ENCODE results near the gene SEZ6L2.
"Not testable (repeated sequence)": the region's sequence is repeated elsewhere in the genome, so short reads cannot be mapped to it uniquely, and the experiment has no call there.

SEZ6L2 gene

GRCh38 chr16:29849505-29849904 lies 49.8 kb downstream of the SEZ6L2 start:
- DNase-seq: no peak

- DNase-seq: peak; percentile 81
Measured at GRCh38 chr16:29848420-29849297, 50.7 kb downstream of the SEZ6L2 start.

- no peak for DNase-seq
Measured at GRCh38 chr16:29845656-29846055, 53.7 kb downstream of the SEZ6L2 start.

GRCh38 chr16:29844575-29845331 lies 54.6 kb downstream of the SEZ6L2 start:
- DNase-seq: no peak

- DNase-seq: no peak
Measured at GRCh38 chr16:29843931-29844330, 55.4 kb downstream of the SEZ6L2 start.

GRCh38 chr16:29842732-29843346 lies 56.5 kb downstream of the SEZ6L2 start:
- DNase-seq: no peak

GRCh38 chr16:29841631-29842030 lies 57.7 kb downstream of the SEZ6L2 start:
- no peak for DNase-seq

- no peak for DNase-seq
Measured at GRCh38 chr16:29840240-29840639, 59.1 kb downstream of the SEZ6L2 start.

- DNase-seq: no peak
Measured at GRCh38 chr16:29839822-29840221, 59.5 kb downstream of the SEZ6L2 start.

- DNase-seq: no peak
Measured at GRCh38 chr16:29837841-29838240, 61.5 kb downstream of the SEZ6L2 start.

- no peak for DNase-seq
Measured at GRCh38 chr16:29836623-29837022, 62.7 kb downstream of the SEZ6L2 start.

GRCh38 chr16:29835926-29836325 lies 63.4 kb downstream of the SEZ6L2 start:
- DNase-seq: no peak

GRCh38 chr16:29834079-29834478 lies 65.3 kb downstream of the SEZ6L2 start:
- no peak for DNase-seq

GRCh38 chr16:29833219-29833618 lies 66.1 kb downstream of the SEZ6L2 start:
- not testable (repeated sequence) for DNase-seq

GRCh38 chr16:29831490-29831889 lies 67.9 kb downstream of the SEZ6L2 start:
- no peak for DNase-seq

- no peak for DNase-seq
Measured at GRCh38 chr16:29830774-29831173, 68.6 kb downstream of the SEZ6L2 start.

- no peak for DNase-seq
Measured at GRCh38 chr16:29826342-29826695, 73.0 kb downstream of the SEZ6L2 start.

- DNase-seq: no peak
Measured at GRCh38 chr16:29825145-29826044, 74.0 kb downstream of the SEZ6L2 start.

- no peak for DNase-seq
Measured at GRCh38 chr16:29824589-29825144, 74.7 kb downstream of the SEZ6L2 start.

GRCh38 chr16:29821643-29822115 lies 77.7 kb downstream of the SEZ6L2 start:
- no peak for DNase-seq
